Skeletal muscle tissue (tissue), 4 donors: ENCODE data around the gene ZMYM3. TPM values are rescaled to one million over a fixed set of nuclear protein-coding genes. Genes with fewer than 3 reads are reported as not detected.
A peak's percentile ranks its signal among the peaks of the same experiment; 100 is the strongest.
"Not testable (repeated sequence)": the region's sequence is repeated elsewhere in the genome, so short reads cannot be mapped to it uniquely, and the experiment has no call there.

Experiments used
- H3K27ac ChIP-seq: one replicate; pipeline ENCODE4 v1.7.0; 2013; ENCODE audit warnings: mild to moderate bottlenecking, low read depth, low read length, inconsistent platforms
- H3K27me3 ChIP-seq, 3 donors: one replicate each; pipeline ENCODE4 v1.7.0; 2013; ENCODE audit warnings: low read length in 3 of 3; ENCODE audit not compliant: control insufficient read depth in 3 of 3, insufficient read depth in 3 of 3
- H3K36me3 ChIP-seq, 3 donors: one replicate each; pipeline ENCODE4 v1.7.0; 2013; ENCODE audit warnings: low read length in 3 of 3; ENCODE audit not compliant: control insufficient read depth in 3 of 3, insufficient read depth in 3 of 3
- H3K4me1 ChIP-seq, 3 donors: one replicate each; pipeline ENCODE4 v1.7.0; 2013; ENCODE audit warnings: low read length in 3 of 3, mild to moderate bottlenecking in 3 of 3; ENCODE audit not compliant: control insufficient read depth in 3 of 3, insufficient read depth in 3 of 3
- H3K4me3 ChIP-seq, 3 donors: one replicate each; pipeline ENCODE4 v1.7.0; 2013; ENCODE audit warnings: low read length in 3 of 3
- H3K9ac ChIP-seq, 3 donors: one replicate each; pipeline ENCODE4 v1.7.0; 2013; ENCODE audit warnings: low read length in 3 of 3, mild to moderate bottlenecking in 3 of 3, moderate library complexity in 2 of 3, low read depth in 1 of 3
- H3K9me3 ChIP-seq, 3 donors: one replicate each; pipeline ENCODE4 v1.7.0; 2013; ENCODE audit warnings: low read length in 3 of 3; ENCODE audit not compliant: control insufficient read depth in 3 of 3
- total RNA-seq: library from RNA; depleted of rRNA; stranded (reverse); fragments of >200 nt; gene quantifications from one replicate; pipeline ENCODE4 v1.2.3, GENCODE V29; 2014
- donor health status: Osteomylitis.

ZMYM3 gene
- total RNA-seq = 9.4 TPM

- Histone ChIP-seq H3K4me1 (peaks cover 9 to 16% (median 11%) of the 10 kb centered on the region in 3 donors), H3K9me3 (no peaks in the 10 kb centered on the region), H3K4me3 (peak within 1 kb of the TSS; percentile 80 to 85 (median 84)), H3K36me3 (peaks cover 3 to 11% (median 7%) of the 10 kb centered on the region in 3 donors), H3K9ac (peak within 1 kb of the TSS; percentile 83 to 88 (median 84)), H3K27me3 (no peaks in the 10 kb centered on the region), H3K27ac (peak within 1 kb of the TSS; percentile 85)
Measured at GRCh38 chrX:71254092-71254963, at the start of gene ZMYM3. ZMYM3 (minus strand) TSS chrX:71254140; CDS start chrX:71253255, 885 bp downstream.

GRCh38 chrX:71302461-71303213 is 48.7 kb upstream of the ZMYM3 start:
- Histone ChIP-seq H3K4me3 (peak overlapping the region; percentile 56 to 74 (median 69)), H3K36me3 (peaks cover 17 to 27% (median 19%) of the 10 kb centered on the region in 3 donors), H3K9me3 (no peaks in the 10 kb centered on the region), H3K27ac (peak overlapping the region; percentile 87), H3K4me1 (peaks cover 12 to 18% (median 13%) of the 10 kb centered on the region in 3 donors), H3K9ac (peak overlapping the region; percentile 82 to 84 (median 83)), H3K27me3 (no peaks in the 10 kb centered on the region)

DNA sequence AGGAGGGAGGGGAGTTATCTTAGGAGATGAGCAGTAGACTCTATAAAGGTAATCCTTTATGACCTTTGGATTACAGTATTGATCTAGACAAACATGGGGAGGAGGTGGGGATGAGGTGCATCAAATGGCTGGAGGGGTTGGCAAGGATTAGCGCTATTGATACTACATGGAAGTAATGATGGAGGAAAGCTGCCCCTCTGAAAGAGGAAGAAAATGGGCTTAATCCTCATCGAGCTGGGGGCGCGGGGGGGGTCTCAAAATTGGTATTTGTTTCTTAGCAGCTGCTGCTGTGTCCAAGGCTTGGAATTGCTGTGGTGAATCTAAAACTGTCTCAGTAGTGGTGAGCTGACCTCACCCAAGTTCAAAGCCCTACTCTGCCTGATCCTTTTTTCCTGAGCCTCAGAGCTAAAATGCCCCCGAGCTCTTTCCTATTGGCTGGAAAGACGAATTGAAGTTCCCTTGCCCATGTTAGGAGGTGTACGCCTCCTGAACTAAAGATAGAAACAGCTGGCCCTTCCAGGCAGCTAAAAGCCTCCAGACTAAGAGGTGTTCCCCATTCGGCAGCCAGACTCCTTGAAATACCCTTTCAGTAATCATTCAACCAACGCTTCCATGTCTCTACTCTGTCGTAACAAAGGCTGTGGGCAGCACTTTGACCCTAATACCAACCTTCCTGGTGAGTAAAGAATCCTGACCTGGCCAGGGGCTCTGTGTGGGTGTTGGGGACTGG is 47.4 kb upstream of the ZMYM3 start, which contains the start of gene ITGB1BP2:
Gene ITGB1BP2 (plus strand): TSS at position 556 of the 730 bp plus-strand sequence. CDS start 57 bp downstream, at position 613.
- Histone ChIP-seq H3K4me1 (peaks cover 14 to 18% (median 17%) of the 10 kb centered on the region in 3 donors), H3K27ac (peak within 1 kb of the TSS; percentile 87), H3K4me3 (peak within 1 kb of the TSS; percentile 56 to 74 (median 69)), H3K9me3 (no peaks in the 10 kb centered on the region), H3K36me3 (peaks cover 21 to 37% (median 30%) of the 10 kb centered on the region in 3 donors), H3K27me3 (no peaks in the 10 kb centered on the region), H3K9ac (peak within 1 kb of the TSS; percentile 82 to 84 (median 83))

DNA sequence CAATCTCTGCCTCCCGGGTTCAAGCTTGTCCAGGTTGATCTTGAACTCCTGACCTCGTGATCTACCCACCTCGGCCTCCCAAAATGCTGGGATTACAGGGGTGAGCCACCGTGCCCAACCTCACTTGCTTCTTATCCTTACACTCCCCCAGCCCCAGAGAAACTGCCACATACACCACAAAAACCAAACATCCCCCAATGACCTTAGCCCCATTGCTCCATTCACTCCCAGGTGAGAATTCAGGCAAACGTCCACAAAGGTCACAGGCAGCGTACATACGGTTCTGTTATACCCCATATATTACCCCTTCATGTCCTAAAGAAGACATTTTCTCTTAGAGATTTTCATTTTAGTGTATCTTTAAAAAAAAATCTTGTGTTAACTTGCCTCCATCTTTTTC is 46.6 kb upstream of the ZMYM3 start:
- not testable (repeated sequence) for H3K27me3 ChIP-seq, H3K27ac ChIP-seq, H3K4me3 ChIP-seq, H3K9me3 ChIP-seq, H3K9ac ChIP-seq
- Histone ChIP-seq H3K4me1 (peaks cover 14 to 18% (median 17%) of the 10 kb centered on the region in 3 donors), H3K36me3 (peaks cover 21 to 42% (median 30%) of the 10 kb centered on the region in 3 donors)

DNA sequence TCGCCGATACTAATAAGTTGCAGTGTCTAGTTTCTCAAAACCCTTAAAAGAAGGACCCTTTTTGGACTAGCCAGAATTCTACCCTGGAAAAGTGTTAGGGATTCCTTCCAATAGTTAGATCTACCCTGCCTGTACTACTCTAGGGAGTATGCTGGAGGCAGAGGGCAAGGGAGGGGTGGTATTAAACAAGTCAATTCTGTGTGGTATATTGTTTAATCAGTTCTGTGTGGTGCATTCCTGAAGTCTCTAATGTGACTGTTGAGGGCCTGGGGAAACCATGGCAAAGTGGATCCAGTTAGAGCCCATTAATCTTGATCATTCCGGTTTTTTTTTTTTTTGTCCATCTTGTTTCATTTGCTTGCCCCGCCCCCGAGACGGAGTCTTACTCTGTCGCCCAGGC is 46.1 kb upstream of the ZMYM3 start:
- H3K27ac ChIP-seq, H3K9ac ChIP-seq, H3K27me3 ChIP-seq, H3K9me3 ChIP-seq, H3K4me3 ChIP-seq: not testable (repeated sequence)
- Histone ChIP-seq H3K4me1 (peaks cover 14 to 18% (median 17%) of the 10 kb centered on the region in 3 donors), H3K36me3 (peaks cover 21 to 41% (median 30%) of the 10 kb centered on the region in 3 donors)

GRCh38 chrX:71298119-71298518 is 44.2 kb upstream of the ZMYM3 start:
- no peaks in the 10 kb centered on the region for H3K9me3 ChIP-seq

GRCh38 chrX:71296806-71297205 is 42.9 kb upstream of the ZMYM3 start:
- H3K27me3 ChIP-seq = no peaks in the 10 kb centered on the region
- H3K9ac ChIP-seq = no peak overlapping the region
- no peak overlapping the region for H3K4me3 ChIP-seq
- H3K9me3 ChIP-seq = no peaks in the 10 kb centered on the region
- peaks cover 8 to 12% (median 9%) of the 10 kb centered on the region in 3 donors for H3K4me1 ChIP-seq
- H3K36me3 ChIP-seq = peaks cover 17 to 47% (median 35%) of the 10 kb centered on the region in 3 donors
- H3K27ac ChIP-seq = no peak overlapping the region

More at GRCh38 chrX:71298119-71298518, 44.2 kb upstream of the ZMYM3 start:
- Histone ChIP-seq H3K36me3 (peaks cover 17 to 40% (median 28%) of the 10 kb centered on the region in 3 donors), H3K9ac (peak overlapping the region in 1 of 3 donors; percentile 8), H3K4me1 (peaks cover 9 to 16% (median 16%) of the 10 kb centered on the region in 3 donors), H3K27ac (no peak overlapping the region), H3K27me3 (no peaks in the 10 kb centered on the region), H3K4me3 (no peak overlapping the region)

GRCh38 chrX:71292669-71293365 is 38.9 kb upstream of the ZMYM3 start:
- Histone ChIP-seq H3K4me3 (no peak overlapping the region), H3K4me1 (peaks cover 3 to 6% (median 3%) of the 10 kb centered on the region in 3 donors), H3K36me3 (peaks cover 19 to 41% (median 29%) of the 10 kb centered on the region in 3 donors), H3K27ac (no peak overlapping the region), H3K9ac (no peak overlapping the region), H3K27me3 (no peaks in the 10 kb centered on the region), H3K9me3 (no peaks in the 10 kb centered on the region)

- Histone ChIP-seq H3K9ac (no peak overlapping the region), H3K27me3 (no peaks in the 10 kb centered on the region), H3K4me3 (no peak overlapping the region), H3K36me3 (peaks cover 14 to 30% (median 16%) of the 10 kb centered on the region in 3 donors), H3K27ac (no peak overlapping the region), H3K9me3 (no peaks in the 10 kb centered on the region), H3K4me1 (peaks cover 0 to 1% (median 0%) of the 10 kb centered on the region in 3 donors)
Measured at GRCh38 chrX:71291381-71291780, 37.4 kb upstream of the ZMYM3 start.
